ENCODE data around the gene GPC6. TPM values are rescaled to one million over a fixed set of nuclear protein-coding genes. Genes with fewer than 3 reads are reported as not detected.

Gene GPC6
- total and polyA plus RNA-seq, 9 of the 15 experiments (the other 6 are each of a cell fraction or from before 2014, with no cell fraction given), result under 0.01 to 0.20 (median 0.01) TPM; not detected in 4

- CTCF ChIA-PET (ENCODE audit: low intra/inter-chr PET ratio), result no interaction called here
- no peaks in the 10 kb centered on the region for H3K27me3 ChIP-seq (ENCODE audit: control insufficient read depth in 2 of 2, insufficient read depth in 2 of 2, low read length in 2 of 2)
- H4K20me1 ChIP-seq (replicated peaks; ENCODE audit: control insufficient read depth, insufficient read depth, low read length), result no peaks in the 10 kb centered on the region
- DNase-seq (ENCODE audit: extremely low read depth in 1 of 4, low spot score in 3 of 4) (no peak), ATAC-seq (no peak), FAIRE-seq (no peak)
- in situ Hi-C loops (cut with MboI), result no loop called here
- TF ChIP-seq ZNF445 (CRISPR knock-in tag; IDR thresholded peaks at IDR 0.05; ENCODE audit: low read depth), result no peak
- no peak for TF ChIP-seq ZNF75A (CRISPR knock-in tag; IDR thresholded peaks at IDR 0.05)
- no peak for TF ChIP-seq TCF7L2 (IDR thresholded peaks at IDR 0.05; ENCODE audit: low read depth, low read length)
- TF ChIP-seq ZNF224 (CRISPR knock-in tag; IDR thresholded peaks at IDR 0.05), result no peak
- no peak for TF ChIP-seq MAZ (CRISPR knock-in tag; conservative IDR thresholded peaks at IDR 0.05 in 1 of 2, IDR thresholded peaks at IDR 0.05 in 1 of 2)
- no peak for TF ChIP-seq FIP1L1 (IDR thresholded peaks at IDR 0.05; ENCODE audit: low read depth, low read length, poor library complexity, severe bottlenecking)
- POLR2A ChIA-PET, result no interaction called here
- no peaks in the 10 kb centered on the region for H3K79me2 ChIP-seq (ENCODE audit: control insufficient read depth, insufficient read depth, low read length)
- H3K27ac ChIP-seq (ENCODE audit: extremely low read depth, low read depth, low read length), result no peak overlapping the region
- intact Hi-C loops (cut with micrococcal nuclease), result no loop called here
- no peaks in the 10 kb centered on the region for H3K9me3 ChIP-seq (replicated peaks; ENCODE audit: control insufficient read depth, insufficient read depth, low read depth, low read length)
- BruUV-seq (replicated peaks), result no TSS peak
- 0% methylated on average over 4 of the region's 4 CpGs for WGBS (ENCODE audit: insufficient coverage, low coverage, missing lambda C conversion rate)
- H3K4me2 ChIP-seq (ENCODE audit: insufficient read depth, low read length), result no peak overlapping the region
- H3K36me3 ChIP-seq (ENCODE audit: control insufficient read depth, insufficient read depth, low read length), result no peaks in the 10 kb centered on the region
- H2AFZ ChIP-seq (ENCODE audit: low read depth, low read length), result no peak overlapping the region
- H3K9me1 ChIP-seq (ENCODE audit: control insufficient read depth, insufficient read depth, low read length), result no peaks in the 10 kb centered on the region
- no peak overlapping the region for H3K4me3 ChIP-seq
- no peak overlapping the region for H3K9ac ChIP-seq (ENCODE audit: insufficient read depth in 1 of 2, low read depth in 2 of 2, low read length in 2 of 2)
- H3K4me1 ChIP-seq (replicated peaks in 1 of 2; ENCODE audit: control insufficient read depth in 2 of 2, insufficient read depth in 2 of 2, low read length in 2 of 2), result no peaks in the 10 kb centered on the region
These were observed 1140.1 kb downstream of the GPC6 start for GRCh38 chr13:94366677-94367076.

GRCh38 chr13:94369972-94370436 is 1143.4 kb downstream of the GPC6 start:
- Histone ChIP-seq H3K27ac (ENCODE audit: extremely low read depth, low read depth, low read length) (no peak overlapping the region), H3K27me3 (ENCODE audit: control insufficient read depth in 2 of 2, insufficient read depth in 2 of 2, low read length in 2 of 2) (no peaks in the 10 kb centered on the region), H3K79me2 (ENCODE audit: control insufficient read depth, insufficient read depth, low read length) (no peaks in the 10 kb centered on the region), H3K9me1 (ENCODE audit: control insufficient read depth, insufficient read depth, low read length) (no peaks in the 10 kb centered on the region), H4K20me1 (replicated peaks; ENCODE audit: control insufficient read depth, insufficient read depth, low read length) (no peaks in the 10 kb centered on the region), H3K4me2 (ENCODE audit: insufficient read depth, low read length) (no peak overlapping the region), H3K4me1 (replicated peaks in 1 of 2; ENCODE audit: control insufficient read depth in 2 of 2, insufficient read depth in 2 of 2, low read length in 2 of 2) (no peaks in the 10 kb centered on the region), H3K4me3 (no peak overlapping the region), H3K36me3 (ENCODE audit: control insufficient read depth, insufficient read depth, low read length) (no peaks in the 10 kb centered on the region), H3K9ac (ENCODE audit: insufficient read depth in 1 of 2, low read depth in 2 of 2, low read length in 2 of 2) (no peak overlapping the region), H3K9me3 (replicated peaks; ENCODE audit: control insufficient read depth, insufficient read depth, low read depth, low read length) (no peaks in the 10 kb centered on the region), H2AFZ (ENCODE audit: low read depth, low read length) (no peak overlapping the region)
- FAIRE-seq, result no peak
- TF ChIP-seq HINFP (tag; conservative IDR thresholded peaks at IDR 0.05; ENCODE audit: low read depth) (no peak), ZFX (CRISPR knock-in tag; IDR thresholded peaks at IDR 0.05) (no peak), NCOA4 (IDR thresholded peaks at IDR 0.05; ENCODE audit: partially characterized antibody) (no peak)
- ChIA-PET CTCF (ENCODE audit: low intra/inter-chr PET ratio) (no interaction called here), POLR2A (no interaction called here)
- DNase-seq (ENCODE audit: extremely low read depth in 1 of 4, low spot score in 3 of 4), result no peak
- in situ Hi-C loops (cut with MboI), result no loop called here
- intact Hi-C loops (cut with micrococcal nuclease), result no loop called here
- ATAC-seq, result no peak
- 0% methylated on average over 1 of the region's 1 CpG for WGBS (ENCODE audit: insufficient coverage, low coverage, missing lambda C conversion rate)
- no TSS peak for BruUV-seq (replicated peaks)
